ENCODE results near the gene HS3ST3A1.

The HS3ST3A1 gene

DNA sequence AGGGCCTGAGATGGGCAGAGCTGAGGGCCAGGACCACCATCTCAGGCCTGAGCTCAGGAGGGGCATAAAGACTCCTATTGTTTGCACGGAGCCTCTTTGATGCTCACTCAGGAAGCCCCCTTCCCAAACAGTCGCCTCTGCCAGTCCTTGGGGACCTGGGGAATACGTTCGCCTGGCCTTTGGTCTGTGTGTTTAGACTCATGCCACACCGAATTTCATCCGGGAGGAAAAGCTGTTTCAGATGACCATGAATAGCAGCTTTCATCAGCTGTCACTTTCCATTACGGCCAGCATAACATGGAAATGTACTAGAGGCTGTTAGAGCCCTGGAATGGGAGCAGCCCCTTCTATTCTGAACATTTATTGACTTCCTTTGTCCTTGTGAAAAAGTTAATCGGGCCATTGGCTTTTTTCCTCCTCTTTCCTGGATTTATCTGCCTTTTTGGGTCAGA is 139.0 kb downstream of the HS3ST3A1 start:
- no peaks in the 10 kb centered on the region for H3K36me3 ChIP-seq (ENCODE audit: control insufficient read depth, low read length)
- no peaks in the 10 kb centered on the region for H3K9me3 ChIP-seq (ENCODE audit: control insufficient read depth, insufficient read depth, low read length)
- no peaks in the 10 kb centered on the region for H3K9me2 ChIP-seq (replicated peaks; ENCODE audit: control insufficient read depth, low read length)
- no peaks in the 10 kb centered on the region for H4K20me1 ChIP-seq (ENCODE audit: control insufficient read depth, insufficient read depth, low read depth, low read length)
- no peak overlapping the region for H3K4me2 ChIP-seq (ENCODE audit: low read length)
- H3K4me1 ChIP-seq (ENCODE audit: control insufficient read depth, low read length): no peaks in the 10 kb centered on the region
- no peaks in the 10 kb centered on the region for H3K27me3 ChIP-seq (ENCODE audit: control insufficient read depth, low read length)
- no peaks in the 10 kb centered on the region for H3F3A ChIP-seq (ENCODE audit: control insufficient read depth, insufficient read depth)
- no peak for TF ChIP-seq EZH2phosphoT487 (IDR thresholded peaks at IDR 0.05; ENCODE audit: borderline replicate concordance, low read length)
- TF ChIP-seq, protein P1, sequence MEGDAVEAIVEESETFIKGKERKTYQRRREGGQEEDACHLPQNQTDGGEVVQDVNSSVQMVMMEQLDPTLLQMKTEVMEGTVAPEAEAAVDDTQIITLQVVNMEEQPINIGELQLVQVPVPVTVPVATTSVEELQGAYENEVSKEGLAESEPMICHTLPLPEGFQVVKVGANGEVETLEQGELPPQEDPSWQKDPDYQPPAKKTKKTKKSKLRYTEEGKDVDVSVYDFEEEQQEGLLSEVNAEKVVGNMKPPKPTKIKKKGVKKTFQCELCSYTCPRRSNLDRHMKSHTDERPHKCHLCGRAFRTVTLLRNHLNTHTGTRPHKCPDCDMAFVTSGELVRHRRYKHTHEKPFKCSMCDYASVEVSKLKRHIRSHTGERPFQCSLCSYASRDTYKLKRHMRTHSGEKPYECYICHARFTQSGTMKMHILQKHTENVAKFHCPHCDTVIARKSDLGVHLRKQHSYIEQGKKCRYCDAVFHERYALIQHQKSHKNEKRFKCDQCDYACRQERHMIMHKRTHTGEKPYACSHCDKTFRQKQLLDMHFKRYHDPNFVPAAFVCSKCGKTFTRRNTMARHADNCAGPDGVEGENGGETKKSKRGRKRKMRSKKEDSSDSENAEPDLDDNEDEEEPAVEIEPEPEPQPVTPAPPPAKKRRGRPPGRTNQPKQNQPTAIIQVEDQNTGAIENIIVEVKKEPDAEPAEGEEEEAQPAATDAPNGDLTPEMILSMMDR (IDR thresholded peaks at IDR 0.05; ENCODE audit: low read depth, low read length, poor library complexity, severe bottlenecking): no peak
- H3K4me3 ChIP-seq (ENCODE audit: low read length): no peak overlapping the region
- H3K79me2 ChIP-seq (ENCODE audit: control insufficient read depth, low read length): no peaks in the 10 kb centered on the region
- H3K27ac ChIP-seq (ENCODE audit: low read depth, low read length): no peak overlapping the region

DNA sequence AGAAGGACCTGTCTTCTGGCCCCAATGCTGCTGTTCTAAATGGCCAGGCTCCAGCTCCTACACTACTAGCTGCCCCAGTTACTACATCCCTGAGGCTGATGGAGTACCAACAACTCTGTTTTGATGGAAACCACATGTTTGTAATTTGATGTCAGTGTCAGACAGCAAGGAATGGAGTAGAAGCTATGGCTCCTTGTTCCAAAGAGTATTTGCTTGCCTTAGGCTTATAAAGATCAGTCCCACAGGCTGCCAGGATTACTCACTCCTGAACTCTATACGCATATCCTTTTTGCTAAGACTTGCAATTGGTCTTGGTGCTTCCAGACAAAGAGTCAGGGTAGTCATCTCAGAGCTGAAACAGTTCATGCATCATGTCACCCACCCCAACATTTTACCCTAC is 139.6 kb downstream of the HS3ST3A1 start:
- Histone ChIP-seq H3K4me1 (ENCODE audit: control insufficient read depth, low read length) (no peaks in the 10 kb centered on the region), H3K4me3 (ENCODE audit: low read length) (no peak overlapping the region), H3K27ac (ENCODE audit: low read depth, low read length) (no peak overlapping the region), H3K79me2 (ENCODE audit: control insufficient read depth, low read length) (no peaks in the 10 kb centered on the region), H3K4me2 (ENCODE audit: low read length) (no peak overlapping the region), H3K27me3 (ENCODE audit: control insufficient read depth, low read length) (no peaks in the 10 kb centered on the region), H3F3A (ENCODE audit: control insufficient read depth, insufficient read depth) (no peaks in the 10 kb centered on the region), H4K20me1 (ENCODE audit: control insufficient read depth, insufficient read depth, low read depth, low read length) (no peaks in the 10 kb centered on the region), H3K9me3 (ENCODE audit: control insufficient read depth, insufficient read depth, low read length) (no peaks in the 10 kb centered on the region), H3K9me2 (replicated peaks; ENCODE audit: control insufficient read depth, low read length) (no peaks in the 10 kb centered on the region), H3K36me3 (ENCODE audit: control insufficient read depth, low read length) (no peaks in the 10 kb centered on the region)
- TF ChIP-seq EZH2phosphoT487 (IDR thresholded peaks at IDR 0.05; ENCODE audit: borderline replicate concordance, low read length): no peak
- TF ChIP-seq, protein P1 (IDR thresholded peaks at IDR 0.05; ENCODE audit: low read depth, low read length, poor library complexity, severe bottlenecking): no peak

DNA sequence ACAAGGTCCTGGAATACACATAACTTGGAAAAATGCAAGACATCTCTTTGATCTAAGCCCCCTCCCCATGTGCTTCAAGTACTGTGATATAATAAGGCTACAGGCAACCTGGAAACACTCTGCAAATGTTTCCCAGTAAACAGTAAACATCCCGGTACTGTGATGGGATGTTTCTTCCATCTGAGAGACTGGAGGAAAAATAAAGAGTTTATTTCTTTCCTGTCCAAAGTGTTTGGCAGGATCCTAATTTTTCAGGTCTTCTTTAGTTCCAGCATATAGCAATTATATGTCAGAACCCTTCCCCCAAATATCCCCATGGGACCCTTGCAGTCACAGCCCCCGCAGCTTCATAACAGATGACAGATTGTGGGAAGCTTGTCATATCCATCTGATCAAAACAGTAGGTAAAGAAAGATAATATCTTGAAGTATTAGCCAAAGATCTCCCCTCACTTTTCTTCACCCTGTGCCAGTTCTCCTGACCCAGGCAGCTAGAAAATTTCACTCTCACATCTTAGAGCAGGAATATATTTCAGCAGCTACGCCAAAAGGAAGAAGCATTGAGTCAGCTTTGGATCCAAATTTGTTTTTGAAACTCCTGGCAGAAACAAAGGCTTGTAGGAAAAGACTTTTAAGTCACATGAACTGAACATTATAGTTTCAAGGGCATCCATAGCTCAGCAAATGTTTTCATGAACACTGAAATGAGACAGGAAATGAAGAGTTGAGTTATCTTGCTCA is 141.3 kb downstream of the HS3ST3A1 start:
- Histone ChIP-seq H3K4me2 (ENCODE audit: low read length) (no peak overlapping the region), H3K79me2 (ENCODE audit: control insufficient read depth, low read length) (no peaks in the 10 kb centered on the region), H4K20me1 (ENCODE audit: control insufficient read depth, insufficient read depth, low read depth, low read length) (no peaks in the 10 kb centered on the region), H3K27ac (ENCODE audit: low read depth, low read length) (no peak overlapping the region), H3K9me3 (ENCODE audit: control insufficient read depth, insufficient read depth, low read length) (no peaks in the 10 kb centered on the region), H3K9me2 (replicated peaks; ENCODE audit: control insufficient read depth, low read length) (no peaks in the 10 kb centered on the region), H3F3A (ENCODE audit: control insufficient read depth, insufficient read depth) (no peaks in the 10 kb centered on the region), H3K27me3 (ENCODE audit: control insufficient read depth, low read length) (no peaks in the 10 kb centered on the region), H3K4me1 (ENCODE audit: control insufficient read depth, low read length) (no peaks in the 10 kb centered on the region), H3K4me3 (ENCODE audit: low read length) (no peak overlapping the region), H3K36me3 (ENCODE audit: control insufficient read depth, low read length) (no peaks in the 10 kb centered on the region)
- no peak for TF ChIP-seq EZH2phosphoT487 (IDR thresholded peaks at IDR 0.05; ENCODE audit: borderline replicate concordance, low read length)
- TF ChIP-seq, protein P1 (IDR thresholded peaks at IDR 0.05; ENCODE audit: low read depth, low read length, poor library complexity, severe bottlenecking): no peak

Data from DOHH2 (cell line).